HepG2 (cell line): ENCODE results near the gene PXDC1. TPM values are rescaled to one million over a fixed set of nuclear protein-coding genes. Genes with fewer than 3 reads are reported as not detected.
A peak's percentile ranks its signal among the peaks of the same experiment; 100 is the strongest.

Experiments used
- ADNP ChIP-seq: sonication (generic); formaldehyde crosslinking; IDR thresholded peaks from 2 replicates; pipeline ENCODE4 v1.4.0; 2020; ENCODE audit warnings: missing genetic modification reagents
- ETV5 ChIP-seq: IDR thresholded peaks from 2 replicates; pipeline ENCODE4 v1.6.1; 2018; ENCODE audit warnings: missing biosample characterization, missing genetic modification reagents, inconsistent platforms, borderline replicate concordance
- FOXJ3 ChIP-seq: sonication (generic); formaldehyde crosslinking; IDR thresholded peaks from 2 replicates; pipeline ENCODE4 v1.4.0; 2020; ENCODE audit warnings: missing genetic modification reagents, mild to moderate bottlenecking, borderline replicate concordance
- MYC ChIP-seq: sonication (generic); formaldehyde crosslinking; IDR thresholded peaks from 2 replicates; pipeline ENCODE4 v1.9.0; 2021; ENCODE audit warnings: missing genetic modification reagents, borderline replicate concordance
- PRPF4 ChIP-seq: fragments of 200-400 bp; formaldehyde crosslinking; IDR thresholded peaks from 2 replicates; pipeline ENCODE4 v1.6.1; 2016; ENCODE audit warnings: low read length, low read depth; ENCODE audit not compliant: poor library complexity, severe bottlenecking
- REXO4 ChIP-seq: sonication (generic); formaldehyde crosslinking; IDR thresholded peaks from 2 replicates; pipeline ENCODE4 v1.8.0; 2022; ENCODE audit warnings: missing genetic modification reagents, mild to moderate bottlenecking, borderline replicate concordance
- SAP130 ChIP-seq: IDR thresholded peaks from 2 replicates; pipeline ENCODE4 v1.6.1; 2016; ENCODE audit warnings: low read depth
- TBX3 ChIP-seq: fragments of 450-650 bp; IDR thresholded peaks from 2 replicates; pipeline ENCODE4 v1.6.1; 2017; ENCODE audit warnings: antibody characterized with exemption, mild to moderate bottlenecking, inconsistent platforms, borderline replicate concordance
- ZBTB7B ChIP-seq: sonication (generic); formaldehyde crosslinking; IDR thresholded peaks from 2 replicates; pipeline ENCODE4 v1.4.0; 2020; ENCODE audit warnings: missing genetic modification reagents
- ZNF549 ChIP-seq: sonication (generic); formaldehyde crosslinking; IDR thresholded peaks from 2 replicates; pipeline ENCODE4 v1.5.0; 2020; ENCODE audit warnings: missing genetic modification reagents
- ZNF839 ChIP-seq: sonication (generic); formaldehyde crosslinking; IDR thresholded peaks from 2 replicates; pipeline ENCODE4 v1.4.0; 2020; ENCODE audit warnings: missing genetic modification reagents, mild to moderate bottlenecking, borderline replicate concordance
- polyA plus RNA-seq, 8 experiments: library from polyadenylated mRNA; depleted of rRNA in 3 of 8; stranded (reverse) in 7 of 8; unstranded in 1 of 8; fragments of >200 nt; fragmentation: Illumina TruSeq in 4 of 8; extraction: Trizol in 4 of 8; gene quantifications; 2 replicates each; pipeline versions ENCODE4 v1.2.1 to v1.2.3, GENCODE V29; 2011 to 2016; ENCODE audit warnings: low read depth in 4 of 8, missing spikeins in 1 of 8, mixed read lengths in 1 of 8; ENCODE audit not compliant: insufficient read depth in 1 of 8
- total RNA-seq, 5 experiments: library from RNA; depleted of rRNA; stranded (reverse); fragments of >200 nt; fragmentation: Illumina TruSeq; extraction: Trizol; gene quantifications; 2 replicates each; pipeline ENCODE4 v1.2.3, GENCODE V29; 2016; ENCODE audit warnings: low read depth in 1 of 5
- TF ChIP-seq, protein P1 (sequence below), 2 experiments: sonication (generic) in 1 of 2; formaldehyde crosslinking in 1 of 2; IDR thresholded peaks; 2 replicates each; pipeline versions ENCODE4 v1.6.1 to v1.9.0; 2014 to 2022; ENCODE audit warnings: antibody characterized with exemption in 1 of 2, borderline replicate concordance in 1 of 2, inconsistent platforms in 1 of 2, low read depth in 1 of 2, missing genetic modification reagents in 1 of 2
- TF ChIP-seq, protein P2 (sequence below): sonication (generic); formaldehyde crosslinking; IDR thresholded peaks from 2 replicates; pipeline ENCODE4 v1.4.0; 2020; ENCODE audit warnings: missing genetic modification reagents
- TF ChIP-seq, protein P3 (sequence below): sonication (generic); formaldehyde crosslinking; IDR thresholded peaks from 2 replicates; pipeline ENCODE4 v1.8.1; 2023; ENCODE audit warnings: mild to moderate bottlenecking, missing genetic modification reagents
- TF ChIP-seq, protein P4 (sequence below): sonication (generic); formaldehyde crosslinking; IDR thresholded peaks from 2 replicates; pipeline ENCODE4 v1.4.0; 2020; ENCODE audit warnings: missing genetic modification reagents, borderline replicate concordance

Gene PXDC1
- total and polyA plus RNA-seq, 2 of the 13 experiments (the other 11 are each of a cell fraction or from before 2014, with no cell fraction given), result 32.4 to 34.7 TPM

DNA sequence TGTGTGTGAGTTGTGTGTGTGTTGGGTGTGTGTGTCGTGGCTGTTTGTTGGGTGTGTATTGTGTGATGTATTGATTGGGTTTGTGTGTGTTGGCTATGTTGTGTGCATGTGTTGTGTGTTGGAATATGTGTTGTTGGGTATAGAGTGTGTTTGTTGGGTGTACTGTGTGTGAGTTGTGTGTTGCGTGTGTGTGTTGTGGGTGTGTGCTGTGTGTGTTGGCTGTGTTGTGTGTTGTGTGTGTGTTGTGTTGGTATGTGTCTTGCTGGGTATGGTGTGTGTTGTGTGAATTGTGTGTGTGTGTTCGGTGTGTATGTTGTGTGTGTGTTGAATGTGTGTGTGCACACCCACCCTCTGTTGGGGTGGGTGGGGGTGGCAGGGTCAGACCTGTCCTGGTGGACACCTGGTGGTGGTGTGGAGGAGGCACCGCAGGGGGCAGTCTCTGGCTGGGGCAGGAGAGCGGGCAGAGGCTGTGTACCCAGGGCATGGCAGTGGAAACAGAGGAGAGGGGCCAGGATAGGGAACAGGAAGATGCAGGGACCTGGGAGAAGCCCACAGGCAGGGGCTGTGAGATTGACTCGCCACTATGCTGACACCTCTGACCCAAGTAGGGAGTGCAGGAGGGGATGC, 25.5 kb upstream of the PXDC1 start (continued):
- TF ChIP-seq, protein P1, sequence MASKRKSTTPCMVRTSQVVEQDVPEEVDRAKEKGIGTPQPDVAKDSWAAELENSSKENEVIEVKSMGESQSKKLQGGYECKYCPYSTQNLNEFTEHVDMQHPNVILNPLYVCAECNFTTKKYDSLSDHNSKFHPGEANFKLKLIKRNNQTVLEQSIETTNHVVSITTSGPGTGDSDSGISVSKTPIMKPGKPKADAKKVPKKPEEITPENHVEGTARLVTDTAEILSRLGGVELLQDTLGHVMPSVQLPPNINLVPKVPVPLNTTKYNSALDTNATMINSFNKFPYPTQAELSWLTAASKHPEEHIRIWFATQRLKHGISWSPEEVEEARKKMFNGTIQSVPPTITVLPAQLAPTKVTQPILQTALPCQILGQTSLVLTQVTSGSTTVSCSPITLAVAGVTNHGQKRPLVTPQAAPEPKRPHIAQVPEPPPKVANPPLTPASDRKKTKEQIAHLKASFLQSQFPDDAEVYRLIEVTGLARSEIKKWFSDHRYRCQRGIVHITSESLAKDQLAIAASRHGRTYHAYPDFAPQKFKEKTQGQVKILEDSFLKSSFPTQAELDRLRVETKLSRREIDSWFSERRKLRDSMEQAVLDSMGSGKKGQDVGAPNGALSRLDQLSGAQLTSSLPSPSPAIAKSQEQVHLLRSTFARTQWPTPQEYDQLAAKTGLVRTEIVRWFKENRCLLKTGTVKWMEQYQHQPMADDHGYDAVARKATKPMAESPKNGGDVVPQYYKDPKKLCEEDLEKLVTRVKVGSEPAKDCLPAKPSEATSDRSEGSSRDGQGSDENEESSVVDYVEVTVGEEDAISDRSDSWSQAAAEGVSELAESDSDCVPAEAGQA (IDR thresholded peaks at IDR 0.05; ENCODE audit: low read depth), result no peak
- TF ChIP-seq, protein P1 (CRISPR knock-in tag; IDR thresholded peaks at IDR 0.05; ENCODE audit: borderline replicate concordance), result no peak
- TF ChIP-seq, protein P2, sequence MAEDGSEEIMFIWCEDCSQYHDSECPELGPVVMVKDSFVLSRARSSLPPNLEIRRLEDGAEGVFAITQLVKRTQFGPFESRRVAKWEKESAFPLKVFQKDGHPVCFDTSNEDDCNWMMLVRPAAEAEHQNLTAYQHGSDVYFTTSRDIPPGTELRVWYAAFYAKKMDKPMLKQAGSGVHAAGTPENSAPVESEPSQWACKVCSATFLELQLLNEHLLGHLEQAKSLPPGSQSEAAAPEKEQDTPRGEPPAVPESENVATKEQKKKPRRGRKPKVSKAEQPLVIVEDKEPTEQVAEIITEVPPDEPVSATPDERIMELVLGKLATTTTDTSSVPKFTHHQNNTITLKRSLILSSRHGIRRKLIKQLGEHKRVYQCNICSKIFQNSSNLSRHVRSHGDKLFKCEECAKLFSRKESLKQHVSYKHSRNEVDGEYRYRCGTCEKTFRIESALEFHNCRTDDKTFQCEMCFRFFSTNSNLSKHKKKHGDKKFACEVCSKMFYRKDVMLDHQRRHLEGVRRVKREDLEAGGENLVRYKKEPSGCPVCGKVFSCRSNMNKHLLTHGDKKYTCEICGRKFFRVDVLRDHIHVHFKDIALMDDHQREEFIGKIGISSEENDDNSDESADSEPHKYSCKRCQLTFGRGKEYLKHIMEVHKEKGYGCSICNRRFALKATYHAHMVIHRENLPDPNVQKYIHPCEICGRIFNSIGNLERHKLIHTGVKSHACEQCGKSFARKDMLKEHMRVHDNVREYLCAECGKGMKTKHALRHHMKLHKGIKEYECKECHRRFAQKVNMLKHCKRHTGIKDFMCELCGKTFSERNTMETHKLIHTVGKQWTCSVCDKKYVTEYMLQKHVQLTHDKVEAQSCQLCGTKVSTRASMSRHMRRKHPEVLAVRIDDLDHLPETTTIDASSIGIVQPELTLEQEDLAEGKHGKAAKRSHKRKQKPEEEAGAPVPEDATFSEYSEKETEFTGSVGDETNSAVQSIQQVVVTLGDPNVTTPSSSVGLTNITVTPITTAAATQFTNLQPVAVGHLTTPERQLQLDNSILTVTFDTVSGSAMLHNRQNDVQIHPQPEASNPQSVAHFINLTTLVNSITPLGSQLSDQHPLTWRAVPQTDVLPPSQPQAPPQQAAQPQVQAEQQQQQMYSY, result no peak
- TF ChIP-seq ADNP (CRISPR knock-in tag) (no peak), REXO4 (no peak), TBX3 (no peak), ETV5 (CRISPR knock-in tag) (no peak), SAP130 (CRISPR knock-in tag) (0 out of 2 replicates have a peak, but pooled peaks have one; percentile 27), ZNF549 (no peak), FOXJ3 (CRISPR knock-in tag) (no peak), ZNF839 (CRISPR knock-in tag) (no peak), ZBTB7B (CRISPR knock-in tag) (no peak), PRPF4 (no peak), MYC (CRISPR knock-in tag) (peak; percentile 41; the same call in 1 of the 2 replicates)
- TF ChIP-seq, protein P3, sequence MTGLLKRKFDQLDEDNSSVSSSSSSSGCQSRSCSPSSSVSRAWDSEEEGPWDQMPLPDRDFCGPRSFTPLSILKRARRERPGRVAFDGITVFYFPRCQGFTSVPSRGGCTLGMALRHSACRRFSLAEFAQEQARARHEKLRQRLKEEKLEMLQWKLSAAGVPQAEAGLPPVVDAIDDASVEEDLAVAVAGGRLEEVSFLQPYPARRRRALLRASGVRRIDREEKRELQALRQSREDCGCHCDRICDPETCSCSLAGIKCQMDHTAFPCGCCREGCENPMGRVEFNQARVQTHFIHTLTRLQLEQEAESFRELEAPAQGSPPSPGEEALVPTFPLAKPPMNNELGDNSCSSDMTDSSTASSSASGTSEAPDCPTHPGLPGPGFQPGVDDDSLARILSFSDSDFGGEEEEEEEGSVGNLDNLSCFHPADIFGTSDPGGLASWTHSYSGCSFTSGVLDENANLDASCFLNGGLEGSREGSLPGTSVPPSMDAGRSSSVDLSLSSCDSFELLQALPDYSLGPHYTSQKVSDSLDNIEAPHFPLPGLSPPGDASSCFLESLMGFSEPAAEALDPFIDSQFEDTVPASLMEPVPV (CRISPR knock-in tag), result no peak
- TF ChIP-seq, protein P4, sequence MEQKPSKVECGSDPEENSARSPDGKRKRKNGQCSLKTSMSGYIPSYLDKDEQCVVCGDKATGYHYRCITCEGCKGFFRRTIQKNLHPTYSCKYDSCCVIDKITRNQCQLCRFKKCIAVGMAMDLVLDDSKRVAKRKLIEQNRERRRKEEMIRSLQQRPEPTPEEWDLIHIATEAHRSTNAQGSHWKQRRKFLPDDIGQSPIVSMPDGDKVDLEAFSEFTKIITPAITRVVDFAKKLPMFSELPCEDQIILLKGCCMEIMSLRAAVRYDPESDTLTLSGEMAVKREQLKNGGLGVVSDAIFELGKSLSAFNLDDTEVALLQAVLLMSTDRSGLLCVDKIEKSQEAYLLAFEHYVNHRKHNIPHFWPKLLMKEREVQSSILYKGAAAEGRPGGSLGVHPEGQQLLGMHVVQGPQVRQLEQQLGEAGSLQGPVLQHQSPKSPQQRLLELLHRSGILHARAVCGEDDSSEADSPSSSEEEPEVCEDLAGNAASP (CRISPR knock-in tag), result no peak
